Urothelium cell line (cell line): Measurements from ENCODE around the gene DCPS.

Experiments used
- DNase-seq: peaks from one replicate; pipeline ENCODE4 v3.0.0; 2011; ENCODE audit warnings: low spot score, mixed read lengths
- FAIRE-seq: peaks from 2 replicates; lab custom pipeline; 2011; peaks lifted over from hg19 to GRCh38; lab: Jason Lieb, UNC

Gene DCPS

GRCh38 chr11:126327281-126328000 is 23.6 kb downstream of the DCPS start:
- FAIRE-seq, result no peak
- DNase-seq, result no peak

- no peak for DNase-seq
- FAIRE-seq, result no peak
These were observed 24.1 kb downstream of the DCPS start for GRCh38 chr11:126328001-126328390.

- DNase-seq (no peak), FAIRE-seq (no peak)
These were observed 24.6 kb downstream of the DCPS start for GRCh38 chr11:126328444-126328843.

- DNase-seq (no peak), FAIRE-seq (no peak)
These were observed 25.2 kb downstream of the DCPS start for GRCh38 chr11:126328938-126329643.

- no peak for FAIRE-seq
These were observed 25.9 kb downstream of the DCPS start for GRCh38 chr11:126329644-126330211.

GRCh38 chr11:126331286-126331685 is 27.4 kb downstream of the DCPS start:
- DNase-seq (no peak), FAIRE-seq (no peak)

More at GRCh38 chr11:126329644-126330211, 25.9 kb downstream of the DCPS start:
- DNase-seq, result no peak

GRCh38 chr11:126332221-126332711 is 28.4 kb downstream of the DCPS start:
- DNase-seq (peak; percentile 51), FAIRE-seq (no peak)

GRCh38 chr11:126333142-126333541 is 29.3 kb downstream of the DCPS start:
- FAIRE-seq (no peak), DNase-seq (no peak)

- DNase-seq (no peak), FAIRE-seq (no peak)
These were observed 31.0 kb downstream of the DCPS start for GRCh38 chr11:126334659-126335462.

- no peak for DNase-seq
- no peak for FAIRE-seq
These were observed 31.6 kb downstream of the DCPS start for GRCh38 chr11:126335463-126335760.

- DNase-seq, result no peak
- no peak for FAIRE-seq
These were observed 32.3 kb downstream of the DCPS start for GRCh38 chr11:126336138-126336541.

- DNase-seq (no peak), FAIRE-seq (no peak)
These were observed 32.8 kb downstream of the DCPS start for GRCh38 chr11:126336671-126337101.

GRCh38 chr11:126337126-126337473 is 33.2 kb downstream of the DCPS start:
- no peak for FAIRE-seq
- no peak for DNase-seq

- no peak for DNase-seq
- FAIRE-seq, result no peak
These were observed 33.8 kb downstream of the DCPS start for GRCh38 chr11:126337474-126338241.

GRCh38 chr11:126338346-126339055 is 34.6 kb downstream of the DCPS start:
- no peak for FAIRE-seq
- no peak for DNase-seq

GRCh38 chr11:126339073-126339862 is 35.4 kb downstream of the DCPS start:
- DNase-seq (no peak), FAIRE-seq (no peak)

- DNase-seq (no peak), FAIRE-seq (no peak)
These were observed 36.1 kb downstream of the DCPS start for GRCh38 chr11:126339863-126340434.

- FAIRE-seq (no peak), DNase-seq (no peak)
These were observed 37.2 kb downstream of the DCPS start for GRCh38 chr11:126340960-126341606.
